Rectal smooth muscle tissue (tissue), 1 donor: ENCODE results near the gene C5orf24.
"Not testable (repeated sequence)": the region's sequence is repeated elsewhere in the genome, so short reads cannot be mapped to it uniquely, and the experiment has no call there.

Experiments used
- H3K27ac ChIP-seq: one replicate; pipeline ENCODE4 v1.7.0; 2013; ENCODE audit warnings: low read depth, low read length, inconsistent platforms
- H3K27me3 ChIP-seq: one replicate; pipeline ENCODE4 v1.7.0; 2013; ENCODE audit warnings: low read length; ENCODE audit not compliant: control insufficient read depth, insufficient read depth
- H3K36me3 ChIP-seq: one replicate; pipeline ENCODE4 v1.7.0; 2013; ENCODE audit warnings: low read length; ENCODE audit not compliant: control insufficient read depth, insufficient read depth
- H3K4me1 ChIP-seq: one replicate; pipeline ENCODE4 v1.7.0; 2013; ENCODE audit warnings: low read length; ENCODE audit not compliant: control insufficient read depth, insufficient read depth
- H3K4me3 ChIP-seq: one replicate; pipeline ENCODE4 v1.7.0; 2013; ENCODE audit warnings: low read length
- H3K9ac ChIP-seq: one replicate; pipeline ENCODE4 v1.7.0; 2013; ENCODE audit warnings: low read length

The C5orf24 gene

DNA sequence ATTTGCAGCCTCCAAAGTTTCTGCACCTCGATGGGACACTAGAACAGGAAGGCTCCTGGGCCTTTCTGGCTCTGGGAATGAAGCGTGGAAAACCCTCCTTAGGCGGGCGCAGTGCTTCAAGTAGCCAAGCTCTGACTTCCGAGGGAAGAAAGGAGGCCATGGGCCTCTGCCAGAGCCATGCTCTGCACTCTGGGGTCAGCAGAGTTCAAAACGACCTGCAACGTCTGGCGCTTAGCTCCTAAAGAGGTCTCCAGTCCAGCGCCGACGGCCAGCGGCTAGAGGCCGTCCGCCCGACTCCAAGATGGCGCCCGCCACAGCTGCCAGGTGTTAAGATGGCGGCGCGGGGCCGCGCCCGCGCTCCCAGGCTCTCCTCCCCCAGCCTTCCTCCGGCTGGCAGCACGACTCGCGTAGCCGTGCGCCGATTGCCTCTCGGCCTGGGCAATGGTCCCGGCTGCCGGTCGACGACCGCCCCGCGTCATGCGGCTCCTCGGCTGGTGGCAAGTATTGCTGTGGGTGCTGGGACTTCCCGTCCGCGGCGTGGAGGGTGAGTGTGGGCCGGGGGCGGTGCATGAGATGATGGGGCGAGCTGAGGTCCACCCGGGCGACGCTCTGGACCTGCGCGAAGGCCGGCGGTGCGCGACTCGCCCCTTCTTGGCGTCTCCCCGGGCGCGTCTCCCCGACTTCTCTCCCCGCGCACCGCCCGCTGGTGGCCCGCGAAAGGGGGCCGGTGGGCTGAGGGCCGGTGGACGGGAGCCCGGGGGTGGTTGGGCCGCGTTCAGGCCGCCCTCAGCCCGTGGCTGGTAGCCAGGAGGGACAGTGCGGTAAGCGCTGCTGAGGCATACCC, 28.4 kb downstream of the C5orf24 start, which contains the start of gene TXNDC15:
Gene TXNDC15 (plus strand): TSS at position 385 of the 844 bp plus-strand sequence. CDS start 57 bp downstream, at position 442.
- H3K27ac ChIP-seq: peak within 1 kb of the TSS; percentile 96
- H3K4me3 ChIP-seq: peak within 1 kb of the TSS; percentile 95
- H3K9ac ChIP-seq: peak within 1 kb of the TSS; percentile 78
- H3K27me3 ChIP-seq: no peaks in the 10 kb centered on the region
- peaks cover 10% of the 10 kb centered on the region for H3K4me1 ChIP-seq
- H3K36me3 ChIP-seq: no peaks in the 10 kb centered on the region

DNA sequence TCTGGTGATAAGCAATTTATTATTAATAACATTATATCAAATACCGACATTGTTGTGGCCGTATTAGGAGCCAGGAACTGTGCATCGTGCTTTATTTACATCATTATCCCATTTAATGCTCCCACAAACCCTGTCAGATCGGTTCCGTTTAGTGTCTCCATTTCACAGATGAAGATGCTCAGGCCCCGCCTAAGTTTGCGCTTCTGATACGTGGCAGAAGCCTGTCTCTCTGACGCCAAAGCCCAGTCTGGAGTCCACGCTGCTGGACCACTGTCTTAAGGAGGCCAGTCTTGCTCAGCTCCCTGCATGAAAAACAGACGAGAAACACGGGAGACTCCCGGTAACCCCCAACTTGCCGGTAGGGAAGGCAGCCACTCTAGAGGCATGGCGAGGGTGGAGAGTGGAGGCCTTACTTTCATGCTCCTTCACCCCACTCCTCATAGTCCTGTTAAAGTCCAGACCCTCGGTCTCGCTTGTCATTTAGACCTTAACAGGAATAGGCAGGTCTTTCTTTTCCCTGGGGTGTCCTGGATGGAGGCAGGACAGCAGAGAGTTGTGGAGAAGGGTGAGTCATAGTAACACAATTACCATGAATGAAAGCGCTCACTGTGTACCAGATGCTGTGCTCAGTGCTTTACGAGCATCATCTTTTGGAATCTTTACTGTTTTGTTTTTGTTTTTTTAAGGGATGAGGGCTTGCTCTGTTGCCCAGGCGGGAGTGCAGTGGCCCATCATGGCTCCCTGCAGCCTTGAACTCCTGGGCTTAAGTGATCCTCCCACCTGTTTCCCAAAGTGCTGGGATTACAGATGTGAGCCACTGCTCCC, 29.3 kb downstream of the C5orf24 start:
- H3K27me3 ChIP-seq: no peaks in the 10 kb centered on the region
- peak overlapping the region; percentile 96 for H3K27ac ChIP-seq
- H3K4me3 ChIP-seq: peak overlapping the region; percentile 95
- peak overlapping the region; percentile 78 for H3K9ac ChIP-seq
- H3K4me1 ChIP-seq: peaks cover 10% of the 10 kb centered on the region
- no peaks in the 10 kb centered on the region for H3K36me3 ChIP-seq

DNA sequence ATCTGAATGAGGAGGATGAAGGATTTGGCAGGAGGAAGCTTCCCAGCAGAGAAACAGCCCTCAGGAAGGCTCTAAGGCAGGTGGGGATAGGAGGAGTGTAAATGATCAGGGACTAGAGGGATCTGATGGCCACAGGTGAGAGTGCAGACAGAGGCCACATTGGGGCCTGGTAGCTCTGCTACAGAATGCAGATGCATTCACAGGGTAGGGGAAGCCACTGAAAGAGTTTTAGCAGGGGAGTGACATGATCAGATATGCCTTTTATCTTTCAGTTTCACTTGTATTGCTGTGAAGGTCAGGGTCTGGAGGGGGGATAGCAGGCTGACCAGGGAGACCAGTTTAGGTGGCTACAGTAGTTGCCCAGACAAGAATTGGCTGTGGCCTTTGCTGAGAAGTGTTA, 31.4 kb downstream of the C5orf24 start:
- no peak overlapping the region for H3K9ac ChIP-seq
- peaks cover 10% of the 10 kb centered on the region for H3K4me1 ChIP-seq
- H3K27ac ChIP-seq: no peak overlapping the region
- H3K36me3 ChIP-seq: no peaks in the 10 kb centered on the region
- no peaks in the 10 kb centered on the region for H3K27me3 ChIP-seq
- H3K4me3 ChIP-seq: no peak overlapping the region

DNA sequence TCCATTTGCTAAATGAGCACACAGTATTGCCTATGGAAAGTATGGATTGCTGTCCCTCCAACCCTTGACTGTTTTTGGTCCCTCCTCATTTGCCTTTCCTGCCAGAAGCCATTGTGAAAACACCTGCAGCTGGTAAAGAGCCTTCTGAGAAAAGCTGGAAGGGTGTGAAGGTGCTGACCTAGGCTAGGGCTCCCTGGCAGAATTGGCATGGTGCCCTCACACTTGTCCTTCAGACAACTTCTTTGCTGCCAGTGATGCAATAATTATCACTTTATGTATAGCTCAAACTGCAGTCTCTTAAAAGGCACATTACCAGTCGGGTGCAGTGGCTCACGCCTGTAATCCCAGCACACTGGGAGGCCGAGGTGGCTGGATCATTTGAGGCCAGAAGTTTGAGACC, 32.6 kb downstream of the C5orf24 start:
- H3K9ac ChIP-seq: no peak overlapping the region
- H3K4me3 ChIP-seq: no peak overlapping the region
- H3K27me3 ChIP-seq: no peaks in the 10 kb centered on the region
- H3K36me3 ChIP-seq: no peaks in the 10 kb centered on the region
- no peak overlapping the region for H3K27ac ChIP-seq
- H3K4me1 ChIP-seq: peaks cover 10% of the 10 kb centered on the region

DNA sequence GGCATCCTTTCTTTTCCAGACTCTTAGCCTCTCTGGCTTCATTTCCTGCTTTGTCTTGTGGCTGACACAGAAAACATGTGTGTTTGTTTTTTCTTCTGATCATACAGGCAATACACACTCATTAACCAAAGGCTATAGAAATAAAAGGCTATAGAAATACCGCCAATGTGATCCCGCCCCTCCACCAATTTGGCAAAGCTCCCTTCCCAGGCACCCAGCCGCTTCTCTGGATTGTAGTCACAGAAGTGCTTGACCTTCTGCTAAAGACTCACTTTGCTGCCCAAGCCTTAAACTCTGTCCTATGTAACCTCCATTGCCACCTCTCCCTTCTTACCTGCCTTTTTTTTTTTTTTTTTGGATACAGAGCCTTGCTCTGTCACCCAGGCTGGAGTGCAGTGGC, 33.7 kb downstream of the C5orf24 start:
- H3K27ac ChIP-seq: no peak overlapping the region
- no peaks in the 10 kb centered on the region for H3K27me3 ChIP-seq
- no peaks in the 10 kb centered on the region for H3K36me3 ChIP-seq
- no peak overlapping the region for H3K4me3 ChIP-seq
- no peak overlapping the region for H3K9ac ChIP-seq
- H3K4me1 ChIP-seq: peaks cover 7% of the 10 kb centered on the region

DNA sequence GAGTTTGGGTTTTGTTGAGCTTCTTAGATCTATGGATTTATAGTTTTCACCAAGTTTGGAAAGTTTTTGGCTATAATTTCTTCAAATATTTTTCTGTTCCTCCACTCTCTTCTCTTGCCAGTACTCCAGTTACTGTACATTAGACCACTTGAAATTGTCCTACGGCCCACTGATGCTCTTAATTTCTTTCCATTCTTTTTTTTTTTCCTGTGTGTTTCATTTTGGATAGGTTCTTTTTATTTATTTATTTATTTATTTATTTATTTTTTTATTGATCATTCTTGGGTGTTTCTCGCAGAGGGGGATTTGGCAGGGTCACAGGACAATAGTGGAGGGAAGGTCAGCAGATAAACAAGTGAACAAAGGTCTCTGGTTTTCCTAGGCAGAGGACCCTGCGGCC, 35.2 kb downstream of the C5orf24 start:
- H3K27ac ChIP-seq, H3K4me1 ChIP-seq: not testable (repeated sequence)

DNA sequence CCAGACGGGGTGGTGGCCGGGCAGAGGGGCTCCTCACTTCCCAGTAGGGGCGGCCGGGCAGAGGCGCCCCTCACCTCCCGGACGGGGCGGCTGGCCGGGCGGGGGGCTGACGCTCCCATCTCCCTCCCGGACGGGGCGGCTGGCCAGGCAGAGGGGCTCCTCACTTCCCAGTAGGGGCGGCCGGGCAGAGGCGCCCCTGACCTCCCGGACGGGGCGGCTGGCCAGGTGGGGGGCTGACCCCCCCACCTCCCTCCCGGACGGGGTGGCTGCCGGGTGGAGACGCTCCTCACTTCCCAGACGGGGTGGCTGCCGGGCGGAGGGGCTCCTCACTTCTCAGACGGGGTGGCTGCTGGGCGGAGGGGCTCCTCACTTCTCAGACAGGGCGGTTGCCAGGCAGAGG, 35.9 kb downstream of the C5orf24 start:
- not testable (repeated sequence) for H3K36me3 ChIP-seq, H3K4me1 ChIP-seq, H3K27me3 ChIP-seq, H3K9ac ChIP-seq, H3K27ac ChIP-seq, H3K4me3 ChIP-seq

More for the DNA sequence above, 35.2 kb downstream of the C5orf24 start:
- not testable (repeated sequence) for H3K4me3 ChIP-seq, H3K36me3 ChIP-seq, H3K9ac ChIP-seq, H3K27me3 ChIP-seq

DNA sequence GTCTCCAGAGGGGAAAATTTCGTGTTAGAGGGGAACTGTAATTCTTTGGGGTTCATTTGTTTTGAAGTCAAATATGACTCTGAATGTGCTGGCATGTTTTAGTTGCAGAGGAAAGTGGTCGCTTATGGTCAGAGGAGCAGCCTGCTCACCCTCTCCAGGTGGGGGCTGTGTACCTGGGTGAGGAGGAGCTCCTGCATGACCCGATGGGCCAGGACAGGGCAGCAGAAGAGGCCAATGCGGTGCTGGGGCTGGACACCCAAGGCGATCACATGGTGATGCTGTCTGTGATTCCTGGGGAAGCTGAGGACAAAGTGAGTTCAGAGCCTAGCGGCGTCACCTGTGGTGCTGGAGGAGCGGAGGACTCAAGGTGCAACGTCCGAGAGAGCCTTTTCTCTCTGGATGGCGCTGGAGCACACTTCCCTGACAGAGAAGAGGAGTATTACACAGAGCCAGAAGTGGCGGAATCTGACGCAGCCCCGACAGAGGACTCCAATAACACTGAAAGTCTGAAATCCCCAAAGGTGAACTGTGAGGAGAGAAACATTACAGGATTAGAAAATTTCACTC, 41.9 kb downstream of the C5orf24 start:
- no peak overlapping the region for H3K4me3 ChIP-seq
- H3K9ac ChIP-seq: no peak overlapping the region
- peaks cover 2% of the 10 kb centered on the region for H3K36me3 ChIP-seq
- H3K27ac ChIP-seq: no peak overlapping the region
- H3K4me1 ChIP-seq: no peaks in the 10 kb centered on the region
- H3K27me3 ChIP-seq: no peaks in the 10 kb centered on the region

DNA sequence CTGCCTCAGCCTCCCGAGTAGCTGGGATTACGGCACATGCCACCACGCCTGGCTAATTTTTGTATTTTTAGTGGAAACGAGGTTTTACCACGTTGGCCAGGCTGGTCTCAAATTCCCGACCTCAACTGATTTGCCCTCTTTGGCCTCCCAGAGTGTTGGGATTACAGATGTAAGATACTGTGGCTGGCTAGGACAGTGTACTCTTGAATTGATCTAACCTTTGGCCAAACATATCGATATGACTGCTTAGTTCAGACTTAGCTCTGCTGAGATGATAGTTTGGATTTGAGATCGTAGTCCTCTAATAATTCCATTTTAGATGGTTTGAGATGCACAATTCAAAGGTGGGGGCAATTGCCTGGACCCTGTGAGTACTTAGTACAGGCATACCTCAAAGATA, 43.6 kb downstream of the C5orf24 start:
- no peak overlapping the region for H3K4me3 ChIP-seq
- no peaks in the 10 kb centered on the region for H3K4me1 ChIP-seq
- no peaks in the 10 kb centered on the region for H3K27me3 ChIP-seq
- peaks cover 2% of the 10 kb centered on the region for H3K36me3 ChIP-seq
- H3K9ac ChIP-seq: no peak overlapping the region
- H3K27ac ChIP-seq: no peak overlapping the region

DNA sequence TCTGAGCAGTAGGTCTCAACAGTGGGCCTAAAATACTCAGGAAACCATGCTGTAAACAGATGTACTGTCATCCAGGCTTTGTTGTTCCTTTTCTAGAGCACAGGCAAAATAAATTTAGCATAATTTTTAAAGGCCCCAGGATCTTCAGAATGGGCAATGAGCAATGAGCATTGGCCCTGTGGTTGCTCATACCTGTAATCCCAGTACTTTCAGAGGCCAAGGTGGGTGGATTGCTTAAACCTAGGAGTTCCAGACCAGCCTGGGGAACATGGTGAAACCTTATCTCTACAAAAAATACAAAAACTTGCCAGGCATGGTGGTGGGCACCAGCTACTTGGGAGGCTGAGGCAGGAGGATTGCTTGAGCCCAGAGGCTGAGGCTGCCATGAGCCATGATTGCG, 45.7 kb downstream of the C5orf24 start:
- Histone ChIP-seq H3K36me3 (peaks cover 2% of the 10 kb centered on the region), H3K9ac (no peak overlapping the region), H3K27ac (no peak overlapping the region), H3K4me1 (no peaks in the 10 kb centered on the region), H3K4me3 (no peak overlapping the region), H3K27me3 (no peaks in the 10 kb centered on the region)

DNA sequence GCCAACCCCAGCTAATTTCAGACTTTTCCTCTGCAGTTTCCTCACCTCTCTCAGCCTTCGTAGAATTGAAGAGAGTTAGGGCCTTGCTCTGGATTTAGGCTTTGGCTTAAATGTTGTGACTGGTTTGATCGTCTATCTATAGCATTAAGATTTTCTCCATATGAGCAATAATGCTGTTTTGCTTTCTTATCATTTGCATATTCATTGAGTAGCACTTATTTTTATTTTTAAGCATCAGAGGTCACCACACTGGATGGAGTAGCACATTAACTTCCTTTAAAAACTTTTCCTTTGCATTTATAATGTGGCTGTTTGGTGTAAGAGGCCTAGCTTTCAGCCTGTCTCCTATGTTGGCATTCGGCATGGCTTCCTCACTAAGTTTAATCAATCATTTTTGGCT, 46.5 kb downstream of the C5orf24 start:
- no peak overlapping the region for H3K9ac ChIP-seq
- no peak overlapping the region for H3K4me3 ChIP-seq
- no peaks in the 10 kb centered on the region for H3K27me3 ChIP-seq
- no peak overlapping the region for H3K27ac ChIP-seq
- H3K36me3 ChIP-seq: peaks cover 2% of the 10 kb centered on the region
- H3K4me1 ChIP-seq: no peaks in the 10 kb centered on the region

DNA sequence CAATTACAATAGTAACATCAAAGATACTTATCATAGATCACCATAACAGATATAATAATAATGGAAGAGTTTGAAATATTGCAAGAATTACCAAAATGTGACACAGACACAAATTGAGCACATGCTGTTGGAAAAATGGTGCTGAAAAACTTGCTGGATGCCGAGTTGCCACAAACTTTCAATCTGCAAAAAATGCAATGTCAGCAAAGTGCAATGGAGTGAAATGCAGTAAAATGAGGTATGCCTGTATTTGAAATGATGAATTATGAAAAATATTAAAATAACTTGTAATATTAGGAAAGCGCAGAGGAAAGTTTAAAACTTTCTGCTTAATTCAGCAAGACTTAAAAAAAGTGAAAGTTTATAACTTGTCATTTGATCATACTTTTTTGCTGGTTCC, 47.2 kb downstream of the C5orf24 start:
- no peak overlapping the region for H3K27ac ChIP-seq
- peaks cover 2% of the 10 kb centered on the region for H3K36me3 ChIP-seq
- no peaks in the 10 kb centered on the region for H3K27me3 ChIP-seq
- H3K9ac ChIP-seq: no peak overlapping the region
- no peak overlapping the region for H3K4me3 ChIP-seq
- no peaks in the 10 kb centered on the region for H3K4me1 ChIP-seq
